Neural progenitor cell (in vitro differentiated cells): ENCODE measurements around the gene PPM1L. TPM values are rescaled to one million over a fixed set of nuclear protein-coding genes. Genes with fewer than 3 reads are reported as not detected.
"Not testable (repeated sequence)": the region's sequence is repeated elsewhere in the genome, so short reads cannot be mapped to it uniquely, and the experiment has no call there.

Experiments
- DNase-seq: peaks from one replicate; pipeline ENCODE4 v3.0.0-alpha.2; 2016; ENCODE audit warnings: low spot score
- H2AFZ ChIP-seq: fragments of 200-600 bp; sonication (generic); replicated peaks from 2 replicates; pipeline ENCODE4 v1.6.1; 2016; ENCODE audit warnings: antibody characterized with exemption
- H3F3A ChIP-seq: fragments of 200-600 bp; sonication (generic); 2 replicates; pipeline ENCODE4 v1.6.1; 2016; ENCODE audit warnings: antibody characterized with exemption, low read depth
- H3K27ac ChIP-seq: fragments of 200-600 bp; sonication (generic); 2 replicates; pipeline ENCODE4 v1.5.1; 2016; ENCODE audit warnings: mild to moderate bottlenecking
- H3K27me3 ChIP-seq: fragments of 200-600 bp; sonication (generic); 2 replicates; pipeline ENCODE4 v1.6.1; 2016; ENCODE audit warnings: mild to moderate bottlenecking, moderate library complexity
- H3K36me3 ChIP-seq: fragments of 200-600 bp; sonication (generic); 2 replicates; pipeline ENCODE4 v1.5.1; 2016
- H3K4me1 ChIP-seq: fragments of 200-600 bp; sonication (generic); 2 replicates; pipeline ENCODE4 v1.6.1; 2016; ENCODE audit warnings: mixed run types
- H3K4me2 ChIP-seq: fragments of 200-600 bp; sonication (generic); 2 replicates; pipeline ENCODE4 v1.6.1; 2016
- H3K4me3 ChIP-seq: fragments of 200-600 bp; sonication (generic); 2 replicates; pipeline ENCODE4 v1.5.1; 2016
- H3K79me2 ChIP-seq: fragments of 200-600 bp; sonication (generic); 2 replicates; pipeline ENCODE4 v1.6.1; 2016; ENCODE audit warnings: low read depth
- H3K9ac ChIP-seq: fragments of 200-600 bp; sonication (generic); 2 replicates; pipeline ENCODE4 v1.6.1; 2016
- H3K9me3 ChIP-seq: fragments of 200-600 bp; sonication (generic); 2 replicates; pipeline ENCODE4 v1.5.1; 2016; ENCODE audit warnings: low read depth
- H4K20me1 ChIP-seq: fragments of 200-600 bp; sonication (generic); 2 replicates; pipeline ENCODE4 v1.6.1; 2016; ENCODE audit warnings: low read depth
- H3K27ac Mint-ChIP-seq: 3 replicates; pipeline ENCODE4 v1.8.0; 2021; ENCODE audit warnings: mixed read lengths
- H3K27me3 Mint-ChIP-seq: 2 replicates; pipeline ENCODE4 v1.8.0; 2022; ENCODE audit warnings: low read depth, mild to moderate bottlenecking, inconsistent platforms, moderate library complexity, mixed read lengths; ENCODE audit not compliant: insufficient read depth
- H3K36me3 Mint-ChIP-seq: 3 replicates; pipeline ENCODE4 v1.8.0; 2021; ENCODE audit warnings: mixed read lengths
- H3K4me1 Mint-ChIP-seq: 3 replicates; pipeline ENCODE4 v1.8.0; 2021; ENCODE audit warnings: mixed read lengths
- H3K4me3 Mint-ChIP-seq: 3 replicates; pipeline ENCODE4 v1.8.0; 2021; ENCODE audit warnings: mild to moderate bottlenecking, moderate library complexity, mixed read lengths
- H3K9me3 Mint-ChIP-seq: 3 replicates; pipeline ENCODE4 v1.8.0; 2020; ENCODE audit warnings: mixed read lengths
- EZH2 ChIP-seq: fragments of 200-600 bp; sonication (generic); IDR thresholded peaks from 2 replicates; pipeline ENCODE4 v1.6.1; 2017; ENCODE audit warnings: antibody characterized with exemption, mild to moderate bottlenecking, moderate library complexity
- EZH2phosphoT487 ChIP-seq: fragments of 200-600 bp; sonication (generic); IDR thresholded peaks from 2 replicates; pipeline ENCODE4 v1.6.1; 2017; ENCODE audit warnings: antibody characterized with exemption
- total RNA-seq: library from RNA; depleted of rRNA; stranded (reverse); fragments of >200 nt; gene quantifications from 2 replicates; pipeline ENCODE4 v1.2.3, GENCODE V29; 2015; ENCODE audit warnings: low replicate concordance
- TF ChIP-seq, protein P1 (sequence below): fragments of 200-600 bp; sonication (generic); IDR thresholded peaks from 2 replicates; pipeline ENCODE4 v1.5.1; 2017; ENCODE audit warnings: antibody characterized with exemption, mild to moderate bottlenecking

PPM1L gene
- total RNA-seq, 1 donor from 2014 or later, result 16.5 TPM

DNA sequence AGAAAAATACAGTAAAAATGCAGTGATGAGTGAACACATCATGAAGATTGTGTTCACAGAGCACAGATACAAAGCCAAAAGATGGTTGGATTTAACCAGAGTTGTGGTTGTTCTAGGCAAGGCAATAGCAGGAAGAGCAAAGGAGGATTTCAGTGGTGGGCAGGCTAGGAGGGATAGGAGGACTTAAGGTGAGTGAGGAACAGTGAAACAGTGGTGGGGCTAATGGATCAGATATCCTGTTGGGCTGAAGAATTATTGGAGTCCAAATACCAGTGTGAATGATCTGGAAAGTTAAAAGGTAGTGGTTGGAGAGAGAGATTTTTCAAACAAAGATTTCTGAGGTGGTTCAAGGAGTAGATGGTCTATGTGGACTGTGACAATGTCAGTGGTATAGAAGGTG is 240.8 kb downstream of the PPM1L start:
- Mint-ChIP-seq H3K9me3 (peaks cover 8% of the 10 kb centered on the region), H3K4me3 (no peak overlapping the region), H3K36me3 (peaks cover 7% of the 10 kb centered on the region), H3K27ac (no peak overlapping the region), H3K27me3 (no peaks in the 10 kb centered on the region), H3K4me1 (peaks cover 9% of the 10 kb centered on the region)
- Histone ChIP-seq H3K9me3 (no peaks in the 10 kb centered on the region), H3K36me3 (no peaks in the 10 kb centered on the region), H4K20me1 (no peaks in the 10 kb centered on the region), H3K27ac (no peak overlapping the region), H3K4me3 (no peak overlapping the region), H2AFZ (no peak overlapping the region), H3K27me3 (no peaks in the 10 kb centered on the region), H3K9ac (no peak overlapping the region), H3K79me2 (no peaks in the 10 kb centered on the region), H3K4me1 (peaks cover 9% of the 10 kb centered on the region), H3F3A (no peaks in the 10 kb centered on the region), H3K4me2 (no peak overlapping the region)
- TF ChIP-seq, protein P1, sequence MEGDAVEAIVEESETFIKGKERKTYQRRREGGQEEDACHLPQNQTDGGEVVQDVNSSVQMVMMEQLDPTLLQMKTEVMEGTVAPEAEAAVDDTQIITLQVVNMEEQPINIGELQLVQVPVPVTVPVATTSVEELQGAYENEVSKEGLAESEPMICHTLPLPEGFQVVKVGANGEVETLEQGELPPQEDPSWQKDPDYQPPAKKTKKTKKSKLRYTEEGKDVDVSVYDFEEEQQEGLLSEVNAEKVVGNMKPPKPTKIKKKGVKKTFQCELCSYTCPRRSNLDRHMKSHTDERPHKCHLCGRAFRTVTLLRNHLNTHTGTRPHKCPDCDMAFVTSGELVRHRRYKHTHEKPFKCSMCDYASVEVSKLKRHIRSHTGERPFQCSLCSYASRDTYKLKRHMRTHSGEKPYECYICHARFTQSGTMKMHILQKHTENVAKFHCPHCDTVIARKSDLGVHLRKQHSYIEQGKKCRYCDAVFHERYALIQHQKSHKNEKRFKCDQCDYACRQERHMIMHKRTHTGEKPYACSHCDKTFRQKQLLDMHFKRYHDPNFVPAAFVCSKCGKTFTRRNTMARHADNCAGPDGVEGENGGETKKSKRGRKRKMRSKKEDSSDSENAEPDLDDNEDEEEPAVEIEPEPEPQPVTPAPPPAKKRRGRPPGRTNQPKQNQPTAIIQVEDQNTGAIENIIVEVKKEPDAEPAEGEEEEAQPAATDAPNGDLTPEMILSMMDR, result no peak
- TF ChIP-seq EZH2 (no peak), EZH2phosphoT487 (no peak)
- no peak for DNase-seq

DNA sequence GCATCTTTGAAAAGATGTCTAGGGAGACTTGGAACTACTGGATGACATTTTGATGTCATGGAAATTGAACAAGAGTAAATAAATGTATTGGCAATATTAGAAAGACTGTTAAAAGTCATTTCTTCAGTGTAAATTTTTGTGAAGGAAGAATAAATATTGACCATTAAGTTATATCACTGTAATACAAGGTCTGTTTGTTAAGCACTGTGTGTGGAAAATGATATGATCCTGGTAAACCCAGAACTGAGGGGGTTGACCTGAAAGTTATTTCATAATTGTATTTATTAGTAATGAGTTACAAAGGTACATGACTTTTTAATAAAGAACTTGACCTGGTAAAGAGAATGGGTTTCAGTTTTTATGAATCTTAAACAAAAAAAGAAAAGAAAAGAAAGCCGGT is 242.6 kb downstream of the PPM1L start:
- no peak for TF ChIP-seq EZH2
- TF ChIP-seq, protein P1, result no peak
- no peak for TF ChIP-seq EZH2phosphoT487
- H3K4me1 ChIP-seq, result peaks cover 9% of the 10 kb centered on the region
- H3K27ac ChIP-seq, result no peak overlapping the region
- H3K4me3 ChIP-seq, result no peak overlapping the region
- no peaks in the 10 kb centered on the region for H3K9me3 ChIP-seq
- Mint-ChIP-seq H3K4me1 (peaks cover 9% of the 10 kb centered on the region), H3K27me3 (no peaks in the 10 kb centered on the region), H3K27ac (no peak overlapping the region), H3K9me3 (peaks cover 9% of the 10 kb centered on the region), H3K36me3 (peaks cover 7% of the 10 kb centered on the region), H3K4me3 (no peak overlapping the region)
- H2AFZ ChIP-seq, result no peak overlapping the region
- H3K9ac ChIP-seq, result no peak overlapping the region
- no peaks in the 10 kb centered on the region for H3K36me3 ChIP-seq
- no peaks in the 10 kb centered on the region for H3K79me2 ChIP-seq
- no peaks in the 10 kb centered on the region for H4K20me1 ChIP-seq
- no peak for DNase-seq
- no peaks in the 10 kb centered on the region for H3K27me3 ChIP-seq
- H3F3A ChIP-seq, result no peaks in the 10 kb centered on the region
- no peak overlapping the region for H3K4me2 ChIP-seq

DNA sequence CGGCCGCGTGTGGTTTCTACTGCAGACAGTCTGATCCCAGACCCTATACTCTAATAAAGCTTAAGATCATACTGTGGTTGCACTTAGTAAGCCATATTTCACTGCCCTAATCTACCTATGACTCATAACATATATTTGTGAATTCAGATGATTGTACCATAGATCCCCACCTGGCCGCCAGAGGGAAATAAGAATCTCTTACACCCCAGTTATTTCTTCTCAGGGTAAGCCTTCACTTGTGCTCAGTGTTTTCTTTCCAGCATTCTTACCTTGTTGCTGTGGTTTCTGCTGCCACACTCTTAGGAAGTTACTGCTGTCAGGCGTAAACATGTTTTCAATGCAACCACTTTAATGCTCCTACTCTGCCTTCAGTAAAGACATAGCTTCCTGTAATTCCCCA is 243.2 kb downstream of the PPM1L start:
- DNase-seq, result no peak
- Mint-ChIP-seq H3K27me3 (no peaks in the 10 kb centered on the region), H3K9me3 (peaks cover 9% of the 10 kb centered on the region), H3K27ac (no peak overlapping the region), H3K4me1 (peaks cover 9% of the 10 kb centered on the region), H3K36me3 (peaks cover 7% of the 10 kb centered on the region), H3K4me3 (no peak overlapping the region)
- no peak for TF ChIP-seq EZH2phosphoT487
- TF ChIP-seq, protein P1, result no peak
- no peak for TF ChIP-seq EZH2
- Histone ChIP-seq H3K4me1 (peaks cover 9% of the 10 kb centered on the region), H3K4me2 (no peak overlapping the region), H3K27me3 (no peaks in the 10 kb centered on the region), H3F3A (no peaks in the 10 kb centered on the region), H3K4me3 (no peak overlapping the region), H4K20me1 (no peaks in the 10 kb centered on the region), H3K36me3 (no peaks in the 10 kb centered on the region), H2AFZ (no peak overlapping the region), H3K9ac (no peak overlapping the region), H3K9me3 (no peaks in the 10 kb centered on the region), H3K27ac (no peak overlapping the region), H3K79me2 (no peaks in the 10 kb centered on the region)

DNA sequence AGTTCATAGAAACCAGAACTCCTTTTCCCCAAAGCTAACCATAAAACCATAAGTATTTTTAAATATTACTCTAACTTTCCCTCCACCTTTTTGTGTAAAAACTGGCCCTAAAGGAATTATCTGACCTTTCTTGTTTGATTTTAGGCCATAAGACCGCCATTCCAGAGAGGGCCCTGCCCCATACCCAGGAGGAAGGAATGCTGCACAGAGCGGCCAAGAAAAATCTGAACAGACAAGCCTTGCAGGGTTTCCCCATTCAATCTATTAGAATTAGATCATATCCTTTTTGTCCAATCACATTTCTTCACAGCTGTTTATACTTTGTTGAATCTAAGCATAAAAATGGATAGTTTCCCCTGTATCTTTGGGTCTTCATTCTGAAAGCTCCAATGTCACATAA is 252.1 kb downstream of the PPM1L start:
- Mint-ChIP-seq H3K4me3 (no peak overlapping the region), H3K9me3 (peaks cover 16% of the 10 kb centered on the region), H3K27me3 (no peaks in the 10 kb centered on the region), H3K36me3 (peaks cover 3% of the 10 kb centered on the region), H3K27ac (no peak overlapping the region), H3K4me1 (no peaks in the 10 kb centered on the region)
- H3K4me1 ChIP-seq, result no peaks in the 10 kb centered on the region
- H3K27me3 ChIP-seq, result no peaks in the 10 kb centered on the region
- H3K27ac ChIP-seq, result no peak overlapping the region
- no peak for DNase-seq
- H3F3A ChIP-seq, result no peaks in the 10 kb centered on the region
- no peak overlapping the region for H3K4me3 ChIP-seq
- no peak for TF ChIP-seq EZH2
- no peak for TF ChIP-seq EZH2phosphoT487
- TF ChIP-seq, protein P1, result no peak
- H4K20me1 ChIP-seq, result no peaks in the 10 kb centered on the region
- no peaks in the 10 kb centered on the region for H3K79me2 ChIP-seq
- H3K9me3 ChIP-seq, result no peaks in the 10 kb centered on the region
- no peak overlapping the region for H3K9ac ChIP-seq
- no peak overlapping the region for H3K4me2 ChIP-seq
- no peak overlapping the region for H2AFZ ChIP-seq
- H3K36me3 ChIP-seq, result no peaks in the 10 kb centered on the region

DNA sequence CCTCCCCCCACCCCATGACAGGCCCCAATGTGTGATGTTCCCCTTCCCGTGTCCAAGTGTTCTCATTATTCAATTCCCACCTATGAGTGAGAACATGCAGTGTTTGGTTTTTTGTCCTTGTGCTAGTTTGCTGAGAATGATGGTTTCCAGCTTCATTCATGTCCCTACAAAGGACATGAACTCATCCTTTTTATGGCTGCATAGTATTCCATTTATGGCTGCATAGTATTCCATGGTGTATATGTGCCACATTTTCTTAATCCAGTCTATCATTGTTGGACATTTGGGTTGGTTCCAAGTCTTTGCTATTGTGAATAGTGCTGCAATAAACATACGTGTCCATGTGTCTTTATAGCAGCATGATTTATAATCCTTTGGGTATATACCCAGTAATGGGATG is 254.1 kb downstream of the PPM1L start:
- not testable (repeated sequence) for H3K4me3 Mint-ChIP-seq, H3K9ac ChIP-seq, H3K36me3 Mint-ChIP-seq, H3K4me2 ChIP-seq, H3F3A ChIP-seq, H3K4me1 Mint-ChIP-seq, H3K27ac ChIP-seq, H3K27ac Mint-ChIP-seq, H2AFZ ChIP-seq, DNase-seq, H3K9me3 ChIP-seq, H3K36me3 ChIP-seq, H3K4me3 ChIP-seq, H3K27me3 ChIP-seq, H4K20me1 ChIP-seq, H3K79me2 ChIP-seq, H3K27me3 Mint-ChIP-seq, H3K4me1 ChIP-seq
- peaks cover 10% of the 10 kb centered on the region for H3K9me3 Mint-ChIP-seq
